ENCODE data around the gene AKAP14. TPM values are rescaled to one million over a fixed set of nuclear protein-coding genes. Genes with fewer than 3 reads are reported as not detected.
"Not testable (repeated sequence)": the region's sequence is repeated elsewhere in the genome, so short reads cannot be mapped to it uniquely, and the experiment has no call there.

The AKAP14 gene
- not detected for polyA plus RNA-seq (2012; ENCODE audit: insufficient read depth, insufficient read length)

- DNase-seq (ENCODE audit: low read depth, low spot score), result no peak
- H3K4me3 ChIP-seq (ENCODE audit: low read length), result no peak within 1 kb of the TSS
Measured at GRCh38 chrX:119895843-119896326, at the start of gene AKAP14. Gene AKAP14, plus strand, starts transcription at chrX:119895893. Its CDS starts 7,331 bp downstream, at chrX:119903224.

GRCh38 chrX:119852382-119853353, 43.0 kb upstream of the AKAP14 start, which contains the start of gene UPF3B:
Gene UPF3B, minus strand, starts transcription at chrX:119852963. Its CDS starts 35 bp downstream, at chrX:119852928.
- peak within 1 kb of the TSS; percentile 80 for H3K4me3 ChIP-seq (ENCODE audit: low read length)
- peak; percentile 97 for DNase-seq (ENCODE audit: low read depth, low spot score)

GRCh38 chrX:119853444-119853843, 42.2 kb upstream of the AKAP14 start:
- peak overlapping the region; percentile 49 for H3K4me3 ChIP-seq (ENCODE audit: low read length)
- no peak for DNase-seq (ENCODE audit: low read depth, low spot score)

GRCh38 chrX:119870626-119871131, 25.0 kb upstream of the AKAP14 start:
- peak overlapping the region; percentile 84 for H3K4me3 ChIP-seq (ENCODE audit: low read length)
- no peak for DNase-seq (ENCODE audit: low read depth, low spot score)

- DNase-seq (ENCODE audit: low read depth, low spot score), result no peak
- H3K4me3 ChIP-seq (ENCODE audit: low read length), result peak overlapping the region; percentile 84
Measured at GRCh38 chrX:119871245-119871598, 24.5 kb upstream of the AKAP14 start.

- H3K4me3 ChIP-seq (ENCODE audit: low read length), result peak within 1 kb of the TSS; percentile 84
- DNase-seq (ENCODE audit: low read depth, low spot score), result peak; percentile 82
Measured at GRCh38 chrX:119871599-119872395, 23.9 kb upstream of the AKAP14 start, which contains the start of the genes NDUFA1 and RNF113A. Gene NDUFA1, plus strand, starts transcription at chrX:119871832. Its CDS starts 80 bp downstream, at chrX:119871912. Gene RNF113A, minus strand, starts transcription at chrX:119871733. Its CDS starts 120 bp downstream, at chrX:119871613.

- H3K4me3 ChIP-seq (ENCODE audit: low read length), result no peak overlapping the region
- peak; percentile 60 for DNase-seq (ENCODE audit: low read depth, low spot score)
Measured at GRCh38 chrX:119878740-119879139, 17.0 kb upstream of the AKAP14 start.

- no peak overlapping the region for H3K4me3 ChIP-seq (ENCODE audit: low read length)
- DNase-seq (ENCODE audit: low read depth, low spot score), result peak; percentile 63
Measured at GRCh38 chrX:119880076-119880475, 15.6 kb upstream of the AKAP14 start.

- DNase-seq (ENCODE audit: low read depth, low spot score), result peak; percentile 57
- no peak overlapping the region for H3K4me3 ChIP-seq (ENCODE audit: low read length)
Measured at GRCh38 chrX:119880552-119881437, 14.9 kb upstream of the AKAP14 start.

- H3K4me3 ChIP-seq (ENCODE audit: low read length), result no peak overlapping the region
- peak; percentile 49 for DNase-seq (ENCODE audit: low read depth, low spot score)
Measured at GRCh38 chrX:119885554-119886428, 9.9 kb upstream of the AKAP14 start.

- DNase-seq (ENCODE audit: low read depth, low spot score), result no peak
- H3K4me3 ChIP-seq (ENCODE audit: low read length), result no peak overlapping the region
Measured at GRCh38 chrX:119887721-119888425, 7.8 kb upstream of the AKAP14 start.

GRCh38 chrX:119890626-119891025, 5.1 kb upstream of the AKAP14 start:
- not testable (repeated sequence) for H3K4me3 ChIP-seq (ENCODE audit: low read length); DNase-seq (ENCODE audit: low read depth, low spot score)

GRCh38 chrX:119891961-119892692, 3.6 kb upstream of the AKAP14 start:
- not testable (repeated sequence) for DNase-seq (ENCODE audit: low read depth, low spot score); H3K4me3 ChIP-seq (ENCODE audit: low read length)

- no peak for DNase-seq (ENCODE audit: low read depth, low spot score)
- H3K4me3 ChIP-seq (ENCODE audit: low read length), result no peak overlapping the region
Measured at GRCh38 chrX:119899125-119899524, 3.4 kb downstream of the AKAP14 start.

- no peak overlapping the region for H3K4me3 ChIP-seq (ENCODE audit: low read length)
- no peak for DNase-seq (ENCODE audit: low read depth, low spot score)
Measured at GRCh38 chrX:119900976-119901375, 5.3 kb downstream of the AKAP14 start.

GRCh38 chrX:119916310-119916709, 20.6 kb downstream of the AKAP14 start:
- H3K4me3 ChIP-seq (ENCODE audit: low read length), result no peak overlapping the region
- DNase-seq (ENCODE audit: low read depth, low spot score), result no peak

Data from Jurkat, Clone E6-1 (cell line).